ENCODE results near the gene SLC24A3. TPM values are rescaled to one million over a fixed set of nuclear protein-coding genes. Genes with fewer than 3 reads are reported as not detected.

The SLC24A3 gene
- polyA plus RNA-seq, 1 donor (not counting 4 experiments of a cell fraction or from before 2014, with no cell fraction given): 0.17 TPM

GRCh38 chr20:19193349-19193748 lies 19.1 kb upstream of the SLC24A3 start:
- Histone ChIP-seq H3K4me1 (ENCODE audit: control insufficient read depth, extremely low read depth, insufficient read depth, low read length) (no peaks in the 10 kb centered on the region), H4K20me1 (ENCODE audit: control insufficient read depth, extremely low read depth, insufficient read depth, low read length) (no peaks in the 10 kb centered on the region), H3K27ac (ENCODE audit: control insufficient read depth, insufficient read depth, low read length) (no peak overlapping the region), H3K9ac (ENCODE audit: control insufficient read depth, extremely low read depth, insufficient read depth, low read length) (no peak overlapping the region), H3K79me2 (ENCODE audit: control insufficient read depth, insufficient read depth, low read length) (no peaks in the 10 kb centered on the region), H3K4me2 (ENCODE audit: control insufficient read depth, extremely low read depth, insufficient read depth, low read depth, low read length) (no peak overlapping the region), H3K9me3 (ENCODE audit: control insufficient read depth, low read depth, low read length) (no peaks in the 10 kb centered on the region), H3K9me1 (ENCODE audit: control insufficient read depth, extremely low read depth, insufficient read depth, low read length) (no peaks in the 10 kb centered on the region), H3K27me3 (ENCODE audit: control insufficient read depth, extremely low read depth, insufficient read depth, low read length) (no peaks in the 10 kb centered on the region), H2AFZ (ENCODE audit: control insufficient read depth, low read length) (no peak overlapping the region), H3K36me3 (ENCODE audit: control insufficient read depth in 2 of 2, extremely low read depth in 1 of 2, insufficient read depth in 2 of 2, low read length in 2 of 2) (no peaks in the 10 kb centered on the region), H3K4me3 (ENCODE audit: control insufficient read depth in 2 of 3, extremely low read depth in 1 of 3, insufficient read depth in 2 of 3, low read depth in 1 of 3, low read length in 3 of 3) (no peak overlapping the region)
- TF ChIP-seq CTCF (optimal IDR thresholded peaks at IDR 0.05 in 1 of 3, IDR thresholded peaks at IDR 0.05 in 1 of 3, conservative IDR thresholded peaks at IDR 0.05 in 1 of 3; ENCODE audit: extremely low read depth in 1 of 3, insufficient read depth in 2 of 3, low read length in 3 of 3) (no peak), EZH2 (IDR thresholded peaks at IDR 0.05; ENCODE audit: low read length) (no peak)
- dilution Hi-C loops (cut with MboI; ENCODE audit: extremely low pct_ligation_motif_present, low sequenced_read_pairs): no loop called here
- FAIRE-seq (no peak), DNase-seq (ENCODE audit: low read depth, low spot score) (no peak)

- H3K4me3 ChIP-seq (ENCODE audit: control insufficient read depth in 2 of 3, extremely low read depth in 1 of 3, insufficient read depth in 2 of 3, low read depth in 1 of 3, low read length in 3 of 3): no peak overlapping the region
- no peaks in the 10 kb centered on the region for H3K9me3 ChIP-seq (ENCODE audit: control insufficient read depth, low read depth, low read length)
- dilution Hi-C loops (cut with MboI; ENCODE audit: extremely low pct_ligation_motif_present, low sequenced_read_pairs): no loop called here
- no peak overlapping the region for H2AFZ ChIP-seq (ENCODE audit: control insufficient read depth, low read length)
- no peak overlapping the region for H3K27ac ChIP-seq (ENCODE audit: control insufficient read depth, insufficient read depth, low read length)
- DNase-seq (ENCODE audit: low read depth, low spot score): peak; percentile 2
- no peaks in the 10 kb centered on the region for H4K20me1 ChIP-seq (ENCODE audit: control insufficient read depth, extremely low read depth, insufficient read depth, low read length)
- TF ChIP-seq CTCF (optimal IDR thresholded peaks at IDR 0.05 in 1 of 3, IDR thresholded peaks at IDR 0.05 in 1 of 3, conservative IDR thresholded peaks at IDR 0.05 in 1 of 3; ENCODE audit: extremely low read depth in 1 of 3, insufficient read depth in 2 of 3, low read length in 3 of 3): peak; percentile 83 to 93 (median 93)
- no peak for TF ChIP-seq EZH2 (IDR thresholded peaks at IDR 0.05; ENCODE audit: low read length)
- H3K79me2 ChIP-seq (ENCODE audit: control insufficient read depth, insufficient read depth, low read length): no peaks in the 10 kb centered on the region
- no peaks in the 10 kb centered on the region for H3K4me1 ChIP-seq (ENCODE audit: control insufficient read depth, extremely low read depth, insufficient read depth, low read length)
- FAIRE-seq: peak; percentile 69
- no peaks in the 10 kb centered on the region for H3K36me3 ChIP-seq (ENCODE audit: control insufficient read depth in 2 of 2, extremely low read depth in 1 of 2, insufficient read depth in 2 of 2, low read length in 2 of 2)
- H3K9ac ChIP-seq (ENCODE audit: control insufficient read depth, extremely low read depth, insufficient read depth, low read length): no peak overlapping the region
- H3K4me2 ChIP-seq (ENCODE audit: control insufficient read depth, extremely low read depth, insufficient read depth, low read depth, low read length): no peak overlapping the region
- H3K9me1 ChIP-seq (ENCODE audit: control insufficient read depth, extremely low read depth, insufficient read depth, low read length): no peaks in the 10 kb centered on the region
- H3K27me3 ChIP-seq (ENCODE audit: control insufficient read depth, extremely low read depth, insufficient read depth, low read length): peaks cover 4% of the 10 kb centered on the region
These were observed 6.5 kb upstream of the SLC24A3 start for GRCh38 chr20:19205981-19206396.
